ENCODE results near the gene ITM2A.
A peak's percentile ranks its signal among the peaks of the same experiment; 100 is the strongest.

Gene ITM2A

GRCh38 chrX:79367907-79368306 lies 773 bp upstream of the ITM2A start:
- Histone ChIP-seq H3K27me3 (ENCODE audit: control insufficient read depth, insufficient read depth, low read length) (no peaks in the 10 kb centered on the region), H3K4me3 (ENCODE audit: low read length) (no peak overlapping the region), H3K36me3 (ENCODE audit: control insufficient read depth, insufficient read depth, low read length) (no peaks in the 10 kb centered on the region), H3K27ac (ENCODE audit: low read depth, low read length) (no peak overlapping the region), H3K4me1 (ENCODE audit: control insufficient read depth, insufficient read depth, low read length) (no peaks in the 10 kb centered on the region), H3K9ac (ENCODE audit: low read length) (no peak overlapping the region)

DNA sequence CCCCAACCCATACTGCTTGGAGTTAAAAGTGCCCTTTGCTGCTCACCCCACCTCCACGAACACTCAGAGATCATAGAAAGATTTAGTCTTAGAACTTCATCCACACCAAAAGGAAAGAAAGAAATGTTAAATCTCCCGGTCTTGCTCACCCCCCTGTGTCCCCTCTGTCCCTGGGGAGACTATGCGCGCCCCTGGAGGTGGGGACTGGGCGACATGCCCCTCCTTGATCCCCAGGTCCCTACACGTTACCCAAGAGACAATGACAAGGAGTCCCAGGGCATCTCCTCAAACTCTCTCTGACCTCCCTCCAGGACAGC lies 620 bp downstream of the ITM2A start:
- H3K4me1 ChIP-seq (ENCODE audit: control insufficient read depth, insufficient read depth, low read length): no peaks in the 10 kb centered on the region
- H3K4me3 ChIP-seq (ENCODE audit: low read length): peak overlapping the region; percentile 60
- H3K27me3 ChIP-seq (ENCODE audit: control insufficient read depth, insufficient read depth, low read length): no peaks in the 10 kb centered on the region
- H3K36me3 ChIP-seq (ENCODE audit: control insufficient read depth, insufficient read depth, low read length): no peaks in the 10 kb centered on the region
- H3K9ac ChIP-seq (ENCODE audit: low read length): no peak overlapping the region
- H3K27ac ChIP-seq (ENCODE audit: low read depth, low read length): no peak overlapping the region

DNA sequence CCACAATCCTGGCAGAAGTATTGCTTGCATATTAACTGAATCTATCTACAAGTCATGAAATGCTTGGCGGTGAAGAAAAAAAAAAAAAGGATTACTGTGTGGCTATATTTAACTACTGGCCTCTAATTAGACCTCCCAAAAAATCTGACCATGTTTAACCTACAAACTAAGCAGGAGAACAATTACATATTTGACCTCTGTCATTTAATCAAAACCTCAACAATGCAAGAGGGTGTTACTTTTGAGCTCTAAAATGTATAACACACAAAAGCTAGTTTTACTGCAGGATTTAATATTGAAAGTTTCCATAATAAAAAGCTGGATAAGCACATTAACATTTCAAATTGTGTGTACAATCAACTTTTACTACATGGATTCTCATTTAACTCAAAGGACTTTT lies 1.5 kb downstream of the ITM2A start:
- no peaks in the 10 kb centered on the region for H3K27me3 ChIP-seq (ENCODE audit: control insufficient read depth, insufficient read depth, low read length)
- H3K4me3 ChIP-seq (ENCODE audit: low read length): no peak overlapping the region
- no peaks in the 10 kb centered on the region for H3K36me3 ChIP-seq (ENCODE audit: control insufficient read depth, insufficient read depth, low read length)
- H3K9ac ChIP-seq (ENCODE audit: low read length): no peak overlapping the region
- H3K27ac ChIP-seq (ENCODE audit: low read depth, low read length): no peak overlapping the region
- H3K4me1 ChIP-seq (ENCODE audit: control insufficient read depth, insufficient read depth, low read length): no peaks in the 10 kb centered on the region

DNA sequence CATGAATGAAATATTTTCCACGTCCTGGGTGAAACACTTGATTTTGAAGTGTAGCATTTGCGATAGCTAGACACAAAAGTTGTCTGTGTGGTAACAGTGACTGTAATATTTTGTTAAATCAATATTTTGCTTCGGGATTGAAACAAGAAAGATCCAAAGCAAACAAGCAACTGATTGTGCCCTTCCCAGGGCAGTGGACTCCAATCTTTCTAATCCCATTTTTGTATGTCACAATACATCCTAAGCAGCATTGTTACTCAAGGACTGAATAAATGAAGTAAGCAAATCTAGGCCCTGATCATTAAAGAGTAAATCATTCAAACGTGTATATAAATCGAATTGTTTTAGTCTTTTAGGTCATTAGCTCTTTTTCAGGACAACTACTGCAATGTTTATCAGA lies 2.8 kb downstream of the ITM2A start:
- H3K9ac ChIP-seq (ENCODE audit: low read length): no peak overlapping the region
- H3K4me3 ChIP-seq (ENCODE audit: low read length): no peak overlapping the region
- H3K27ac ChIP-seq (ENCODE audit: low read depth, low read length): no peak overlapping the region
- H3K27me3 ChIP-seq (ENCODE audit: control insufficient read depth, insufficient read depth, low read length): no peaks in the 10 kb centered on the region
- H3K4me1 ChIP-seq (ENCODE audit: control insufficient read depth, insufficient read depth, low read length): no peaks in the 10 kb centered on the region
- H3K36me3 ChIP-seq (ENCODE audit: control insufficient read depth, insufficient read depth, low read length): no peaks in the 10 kb centered on the region

DNA sequence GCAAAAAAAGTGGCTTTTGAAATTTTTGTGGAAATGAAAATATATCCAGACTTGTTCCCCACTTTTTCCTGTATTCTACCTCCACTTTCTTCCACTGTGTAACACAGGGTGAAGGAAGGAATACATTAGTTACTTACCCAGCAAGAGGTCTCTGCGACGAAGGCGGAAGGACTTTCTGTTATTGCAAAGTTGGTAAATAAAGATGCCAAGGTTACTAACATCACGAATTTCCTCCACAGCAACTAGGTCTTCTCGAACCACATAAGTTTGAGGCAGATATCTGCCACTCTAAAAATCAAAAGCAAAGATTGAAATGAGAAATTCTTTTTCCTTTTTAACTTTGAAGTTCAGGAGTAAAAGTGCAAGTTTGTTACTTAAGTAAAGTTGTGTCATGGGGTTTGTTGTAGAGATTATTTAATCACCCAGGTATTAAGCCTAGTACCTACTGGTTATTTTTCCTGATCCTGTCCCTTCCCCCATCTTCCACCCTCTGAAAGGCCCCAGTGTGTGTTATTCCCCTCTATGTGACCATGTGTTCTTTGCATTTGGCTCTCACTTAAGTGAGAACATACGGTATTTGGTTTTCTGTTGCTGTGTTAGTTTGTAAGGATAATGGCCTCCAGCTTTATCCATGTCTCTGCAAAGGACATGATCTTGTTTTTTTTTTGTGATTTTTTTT lies 5.8 kb downstream of the ITM2A start:
- H3K4me1 ChIP-seq (ENCODE audit: control insufficient read depth, insufficient read depth, low read length): no peaks in the 10 kb centered on the region
- H3K27ac ChIP-seq (ENCODE audit: low read depth, low read length): no peak overlapping the region
- no peak overlapping the region for H3K9ac ChIP-seq (ENCODE audit: low read length)
- H3K4me3 ChIP-seq (ENCODE audit: low read length): no peak overlapping the region
- H3K27me3 ChIP-seq (ENCODE audit: control insufficient read depth, insufficient read depth, low read length): no peaks in the 10 kb centered on the region
- no peaks in the 10 kb centered on the region for H3K36me3 ChIP-seq (ENCODE audit: control insufficient read depth, insufficient read depth, low read length)

GRCh38 chrX:79336869-79337815 lies 30.0 kb downstream of the ITM2A start:
- H3K4me1 ChIP-seq (ENCODE audit: control insufficient read depth, insufficient read depth, low read length): no peaks in the 10 kb centered on the region
- no peak overlapping the region for H3K9ac ChIP-seq (ENCODE audit: low read length)
- no peaks in the 10 kb centered on the region for H3K36me3 ChIP-seq (ENCODE audit: control insufficient read depth, insufficient read depth, low read length)
- no peak overlapping the region for H3K27ac ChIP-seq (ENCODE audit: low read depth, low read length)
- no peak overlapping the region for H3K4me3 ChIP-seq (ENCODE audit: low read length)
- H3K27me3 ChIP-seq (ENCODE audit: control insufficient read depth, insufficient read depth, low read length): no peaks in the 10 kb centered on the region

DNA sequence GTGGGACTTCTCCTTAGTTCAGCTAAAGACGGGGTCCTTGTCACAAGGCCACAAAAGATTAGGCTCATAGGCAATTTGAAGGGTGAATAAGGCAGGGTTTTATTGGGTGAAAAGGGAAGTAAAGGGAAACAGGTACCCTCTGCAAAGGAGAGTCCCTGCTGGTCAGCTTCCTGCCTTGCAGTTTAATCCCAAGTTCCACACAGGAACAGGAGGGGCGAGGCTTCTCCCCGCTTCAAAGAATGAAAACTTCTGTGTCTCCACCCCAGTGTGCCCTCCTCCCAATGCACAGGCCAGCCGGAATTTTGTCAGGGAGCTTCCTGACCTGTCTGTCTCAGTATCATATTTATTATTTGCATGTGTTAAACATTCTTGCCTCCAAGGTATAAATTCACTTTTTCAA lies 37.1 kb downstream of the ITM2A start:
- Histone ChIP-seq H3K9ac (ENCODE audit: low read length) (no peak overlapping the region), H3K27me3 (ENCODE audit: control insufficient read depth, insufficient read depth, low read length) (no peaks in the 10 kb centered on the region), H3K27ac (ENCODE audit: low read depth, low read length) (no peak overlapping the region), H3K36me3 (ENCODE audit: control insufficient read depth, insufficient read depth, low read length) (no peaks in the 10 kb centered on the region), H3K4me1 (ENCODE audit: control insufficient read depth, insufficient read depth, low read length) (no peaks in the 10 kb centered on the region), H3K4me3 (ENCODE audit: low read length) (no peak overlapping the region)

GRCh38 chrX:79325263-79325958 lies 41.7 kb downstream of the ITM2A start:
- no peaks in the 10 kb centered on the region for H3K27me3 ChIP-seq (ENCODE audit: control insufficient read depth, insufficient read depth, low read length)
- no peak overlapping the region for H3K4me3 ChIP-seq (ENCODE audit: low read length)
- H3K9ac ChIP-seq (ENCODE audit: low read length): no peak overlapping the region
- no peaks in the 10 kb centered on the region for H3K4me1 ChIP-seq (ENCODE audit: control insufficient read depth, insufficient read depth, low read length)
- H3K36me3 ChIP-seq (ENCODE audit: control insufficient read depth, insufficient read depth, low read length): no peaks in the 10 kb centered on the region
- H3K27ac ChIP-seq (ENCODE audit: low read depth, low read length): no peak overlapping the region

Data from rectal smooth muscle tissue (tissue), 1 donor.